HEK293T (cell line): Measurements from ENCODE around the gene KANK2.

ENCODE experiments used
- BHLHE40 ChIP-seq: fragments of 450-650 bp; IDR thresholded peaks from 2 replicates; pipeline ENCODE4 v1.6.1; 2016; ENCODE audit warnings: mild to moderate bottlenecking, moderate library complexity, borderline replicate concordance
- NFRKB ChIP-seq: fragments of 450-650 bp; IDR thresholded peaks from 2 replicates; pipeline ENCODE4 v1.6.1; 2016; ENCODE audit warnings: mild to moderate bottlenecking, moderate library complexity
- SP1 ChIP-seq: fragments of 450-650 bp; IDR thresholded peaks from 2 replicates; pipeline ENCODE4 v1.6.1; 2017
- TF ChIP-seq, protein P1 (sequence below): fragments of 450-650 bp; IDR thresholded peaks from 2 replicates; pipeline ENCODE4 v1.6.1; 2016

DNA sequence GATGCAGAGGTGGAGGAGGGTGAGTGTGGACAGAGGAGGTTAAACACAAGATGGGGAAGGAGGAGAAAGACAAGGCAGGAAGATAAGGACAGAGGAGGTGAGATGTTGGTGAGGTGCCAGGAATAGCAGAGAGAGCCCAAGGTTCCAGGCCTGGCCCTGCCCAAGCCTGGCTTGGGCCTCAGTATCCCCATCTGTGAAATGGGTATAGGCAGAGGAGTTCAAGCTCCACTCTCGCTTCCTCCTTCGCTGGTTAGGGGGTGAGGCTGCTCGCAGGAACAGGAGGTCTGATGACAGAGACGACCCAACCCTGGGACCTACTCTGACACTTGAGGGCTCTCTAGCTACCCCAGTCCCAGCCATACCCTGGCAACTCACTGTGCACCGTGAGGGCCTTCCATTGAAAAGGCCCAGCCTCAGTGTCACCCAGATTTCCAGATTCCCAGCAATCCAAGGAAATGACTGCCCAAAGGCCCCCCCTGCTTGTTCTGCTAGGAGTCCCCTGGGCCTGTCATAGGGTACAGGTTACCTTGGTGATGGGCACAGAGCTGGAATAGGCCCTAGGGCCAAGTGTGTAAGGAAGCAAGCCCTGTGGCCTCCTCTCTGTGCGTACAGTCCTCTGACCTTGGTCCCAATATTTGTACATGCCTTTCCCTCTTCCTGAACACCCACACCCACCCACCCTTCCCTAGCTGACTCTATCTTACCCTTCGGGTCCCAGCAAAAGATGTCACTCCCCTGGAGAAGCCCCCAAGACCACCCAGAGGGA is 33.5 kb upstream of the KANK2 start:
- TF ChIP-seq, protein P1, sequence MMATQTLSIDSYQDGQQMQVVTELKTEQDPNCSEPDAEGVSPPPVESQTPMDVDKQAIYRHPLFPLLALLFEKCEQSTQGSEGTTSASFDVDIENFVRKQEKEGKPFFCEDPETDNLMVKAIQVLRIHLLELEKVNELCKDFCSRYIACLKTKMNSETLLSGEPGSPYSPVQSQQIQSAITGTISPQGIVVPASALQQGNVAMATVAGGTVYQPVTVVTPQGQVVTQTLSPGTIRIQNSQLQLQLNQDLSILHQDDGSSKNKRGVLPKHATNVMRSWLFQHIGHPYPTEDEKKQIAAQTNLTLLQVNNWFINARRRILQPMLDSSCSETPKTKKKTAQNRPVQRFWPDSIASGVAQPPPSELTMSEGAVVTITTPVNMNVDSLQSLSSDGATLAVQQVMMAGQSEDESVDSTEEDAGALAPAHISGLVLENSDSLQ = no peak
- TF ChIP-seq NFRKB (no peak), BHLHE40 (no peak), SP1 (no peak)
